Amniotic epithelial cell (primary cell): Measurements from ENCODE around the gene MAG.

Experiments used
- DNase-seq: peaks from one replicate; pipeline ENCODE4 v3.0.0-alpha.2; 2010; ENCODE audit warnings: low read depth

MAG gene

DNA sequence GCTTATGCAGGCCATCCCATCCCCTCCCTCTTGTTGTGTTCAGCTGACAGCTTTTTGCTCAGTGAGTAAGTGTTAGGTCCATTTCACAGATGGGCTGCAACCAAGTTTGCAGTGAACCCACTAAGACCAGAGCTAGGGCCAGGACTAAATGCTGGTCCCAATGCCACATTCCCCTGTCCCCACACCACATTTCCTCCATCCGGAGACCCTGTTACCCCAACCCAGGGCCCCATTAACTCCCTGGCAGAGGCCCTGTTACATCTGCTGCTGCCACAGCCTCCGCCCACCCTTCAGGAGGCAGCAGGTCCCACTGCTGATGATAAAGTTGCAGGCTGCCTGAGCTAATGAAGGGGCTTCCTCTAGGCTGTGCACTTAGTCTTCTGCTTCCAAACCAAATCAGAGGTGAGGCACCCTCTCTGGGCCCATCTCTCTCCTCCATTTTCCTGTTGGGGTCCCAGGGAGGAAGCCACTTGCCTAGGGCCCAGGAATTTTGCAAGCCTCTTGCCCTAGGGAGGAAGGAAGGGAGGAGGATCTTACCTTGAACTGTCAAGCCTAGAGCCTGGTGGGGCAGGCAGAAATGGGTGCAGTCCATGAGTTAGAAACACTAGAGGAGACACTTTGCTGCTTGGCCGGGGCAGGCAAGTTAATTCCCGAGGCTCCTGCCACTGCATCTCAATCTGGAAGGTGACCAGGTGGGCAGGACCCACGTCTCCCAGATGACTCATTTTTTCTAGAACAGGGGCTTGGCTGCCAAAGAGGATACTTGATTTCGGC is 26.6 kb upstream of the MAG start:
- no peak for DNase-seq

DNA sequence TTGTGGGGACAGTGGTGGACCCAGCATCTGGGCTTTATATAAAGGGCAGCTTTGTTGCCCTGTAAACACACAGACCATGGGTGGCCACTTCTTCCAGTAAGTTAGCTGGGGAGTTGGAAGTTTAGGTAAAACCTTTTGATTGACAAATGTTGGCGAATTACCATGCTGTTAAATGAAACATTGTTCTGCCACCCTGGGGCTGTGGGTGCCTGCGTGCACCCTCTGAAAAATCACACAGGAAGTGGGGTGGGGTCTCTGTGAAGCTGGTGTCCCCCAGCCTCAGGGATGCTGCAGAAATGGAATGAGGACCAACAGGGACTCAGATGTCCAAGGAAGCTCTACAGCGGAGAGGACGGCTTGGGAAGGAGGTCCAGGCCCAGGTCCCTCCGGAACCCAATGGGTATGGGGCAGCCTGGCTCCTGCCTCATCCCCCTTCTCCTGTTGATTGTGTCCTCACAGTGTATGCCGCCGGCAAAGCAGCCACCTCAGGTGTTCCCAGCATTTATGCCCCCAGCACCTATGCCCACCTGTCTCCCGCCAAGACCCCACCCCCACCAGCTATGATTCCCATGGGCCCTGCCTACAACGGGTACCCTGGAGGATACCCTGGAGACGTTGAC is 26.0 kb upstream of the MAG start:
- DNase-seq = no peak

DNA sequence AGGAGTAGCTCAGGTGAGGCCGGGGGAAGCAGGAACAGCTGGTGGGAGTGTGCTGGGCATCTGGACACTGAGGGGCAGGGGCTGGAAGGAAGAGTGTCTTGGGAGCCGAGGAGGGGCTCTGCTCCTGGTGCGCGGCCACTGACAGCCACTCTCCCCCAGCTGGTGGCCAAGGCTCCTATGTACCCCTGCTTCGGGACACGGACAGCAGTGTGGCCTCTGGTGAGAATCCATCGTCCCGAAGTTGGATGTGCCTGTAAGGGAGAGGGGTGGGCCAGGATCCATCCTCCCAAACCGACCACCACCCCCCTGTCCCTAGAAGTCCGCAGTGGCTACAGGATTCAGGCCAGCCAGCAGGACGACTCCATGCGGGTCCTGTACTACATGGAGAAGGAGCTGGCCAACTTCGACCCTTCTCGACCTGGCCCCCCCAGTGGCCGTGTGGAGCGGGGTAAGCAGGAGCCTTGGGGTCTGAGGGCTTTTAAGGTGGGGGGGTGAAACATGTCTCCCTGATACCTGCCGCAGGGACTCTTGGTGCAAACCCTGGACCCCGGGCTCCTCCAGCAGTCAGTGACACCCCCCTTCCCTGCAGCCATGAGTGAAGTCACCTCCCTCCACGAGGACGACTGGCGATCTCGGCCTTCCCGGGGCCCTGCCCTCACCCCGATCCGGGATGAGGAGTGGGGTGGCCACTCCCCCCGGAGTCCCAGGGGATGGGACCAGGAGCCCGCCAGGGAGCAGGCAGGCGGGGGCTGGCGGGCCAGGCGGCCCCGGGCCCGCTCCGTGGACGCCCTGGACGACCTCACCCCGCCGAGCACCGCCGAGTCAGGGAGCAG is 25.2 kb upstream of the MAG start:
- no peak for DNase-seq

DNA sequence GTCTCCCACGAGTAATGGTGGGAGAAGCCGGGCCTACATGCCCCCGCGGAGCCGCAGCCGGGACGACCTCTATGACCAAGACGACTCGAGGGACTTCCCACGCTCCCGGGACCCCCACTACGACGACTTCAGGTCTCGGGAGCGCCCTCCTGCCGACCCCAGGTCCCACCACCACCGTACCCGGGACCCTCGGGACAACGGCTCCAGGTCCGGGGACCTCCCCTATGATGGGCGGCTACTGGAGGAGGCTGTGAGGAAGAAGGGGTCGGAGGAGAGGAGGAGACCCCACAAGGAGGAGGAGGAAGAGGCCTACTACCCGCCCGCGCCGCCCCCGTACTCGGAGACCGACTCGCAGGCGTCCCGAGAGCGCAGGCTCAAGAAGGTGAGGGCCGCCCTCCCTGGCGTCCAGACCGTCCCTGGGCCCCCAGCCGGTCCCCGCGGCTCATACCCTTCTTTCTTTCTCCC is 24.6 kb upstream of the MAG start:
- peak; percentile 18 for DNase-seq

DNA sequence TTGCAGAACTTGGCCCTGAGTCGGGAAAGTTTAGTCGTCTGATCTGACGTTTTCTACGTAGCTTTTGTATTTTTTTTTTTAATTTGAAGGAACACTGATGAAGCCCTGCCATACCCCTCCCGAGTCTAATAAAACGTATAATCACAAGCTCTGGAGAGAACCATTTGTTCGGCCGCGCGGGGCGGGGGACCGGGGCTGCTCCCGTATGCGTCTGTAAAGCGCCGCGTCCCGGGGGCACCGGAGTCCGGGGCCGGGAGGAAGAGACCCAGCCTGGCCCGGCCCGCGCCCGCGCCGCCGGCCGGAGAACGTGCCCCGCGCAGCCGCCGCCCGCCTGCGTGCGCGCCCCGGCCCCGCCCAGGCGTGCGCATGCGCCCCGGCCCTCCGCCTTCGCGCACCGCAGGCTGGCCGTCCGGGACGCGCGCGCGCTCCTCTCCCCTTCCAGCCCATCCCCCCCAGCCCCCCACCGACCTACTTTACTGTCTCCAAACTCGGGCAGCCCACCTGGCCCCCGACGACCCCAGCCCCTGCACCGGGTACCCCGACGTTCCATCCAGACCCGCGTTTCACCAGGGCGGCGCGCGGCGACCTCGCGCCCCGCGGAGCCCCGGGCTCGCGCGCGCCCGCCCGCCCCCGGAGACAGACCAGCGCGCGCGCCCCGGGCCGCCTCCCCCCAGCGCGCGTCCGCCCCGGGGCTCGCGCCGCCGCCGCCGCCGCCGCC is 24.0 kb upstream of the MAG start:
- DNase-seq = peak; percentile 47

DNA sequence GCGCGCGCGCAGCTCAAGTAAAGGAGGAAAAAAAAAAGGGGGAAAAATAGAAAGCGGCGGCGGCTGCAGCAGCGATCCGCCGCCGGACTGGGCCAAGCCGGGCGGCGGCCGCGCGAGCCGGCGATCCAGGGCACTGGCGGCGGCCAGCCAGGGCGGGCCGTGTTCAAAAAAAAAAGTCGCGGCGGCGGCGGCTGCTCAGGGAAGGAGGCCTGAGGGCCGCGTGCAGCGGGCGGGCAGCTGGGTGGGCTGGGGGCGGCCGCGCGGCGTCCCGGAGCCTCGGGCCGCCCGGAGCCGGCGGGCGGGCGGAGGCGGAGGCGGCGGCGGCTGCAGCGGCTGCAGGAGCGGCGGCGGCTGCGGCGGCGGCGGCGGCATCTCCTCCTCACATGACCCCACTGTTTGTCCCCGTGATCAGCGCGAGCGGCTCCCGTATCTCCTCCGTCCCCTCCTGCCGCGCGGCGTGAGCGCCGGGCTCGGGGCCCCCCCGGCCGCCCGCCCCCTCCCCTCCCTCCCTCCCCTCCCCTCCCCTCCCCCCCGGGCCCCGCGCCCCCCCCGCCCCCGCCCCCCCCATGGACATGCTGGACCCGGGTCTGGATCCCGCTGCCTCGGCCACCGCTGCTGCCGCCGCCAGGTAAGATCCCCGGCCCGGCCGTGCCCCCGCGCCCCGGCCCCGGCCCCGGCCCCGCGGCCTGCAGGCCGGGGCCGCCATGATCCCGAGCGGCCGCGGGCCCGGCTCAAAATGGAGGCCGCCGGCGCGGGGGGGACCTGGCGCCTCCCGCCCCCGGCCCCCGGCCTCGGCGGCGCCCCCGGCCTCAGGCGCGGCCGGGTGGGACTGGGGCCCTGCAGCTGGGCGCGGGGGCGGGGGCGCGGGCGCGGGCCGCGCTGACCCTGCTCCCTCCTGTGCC is 23.2 kb upstream of the MAG start, which contains the start of gene USF2:
Gene USF2, plus strand, starts transcription at position 427 of the 902 bp plus-strand sequence. Its CDS starts 140 bp downstream, at position 567.
- DNase-seq = peak; percentile 72

DNA sequence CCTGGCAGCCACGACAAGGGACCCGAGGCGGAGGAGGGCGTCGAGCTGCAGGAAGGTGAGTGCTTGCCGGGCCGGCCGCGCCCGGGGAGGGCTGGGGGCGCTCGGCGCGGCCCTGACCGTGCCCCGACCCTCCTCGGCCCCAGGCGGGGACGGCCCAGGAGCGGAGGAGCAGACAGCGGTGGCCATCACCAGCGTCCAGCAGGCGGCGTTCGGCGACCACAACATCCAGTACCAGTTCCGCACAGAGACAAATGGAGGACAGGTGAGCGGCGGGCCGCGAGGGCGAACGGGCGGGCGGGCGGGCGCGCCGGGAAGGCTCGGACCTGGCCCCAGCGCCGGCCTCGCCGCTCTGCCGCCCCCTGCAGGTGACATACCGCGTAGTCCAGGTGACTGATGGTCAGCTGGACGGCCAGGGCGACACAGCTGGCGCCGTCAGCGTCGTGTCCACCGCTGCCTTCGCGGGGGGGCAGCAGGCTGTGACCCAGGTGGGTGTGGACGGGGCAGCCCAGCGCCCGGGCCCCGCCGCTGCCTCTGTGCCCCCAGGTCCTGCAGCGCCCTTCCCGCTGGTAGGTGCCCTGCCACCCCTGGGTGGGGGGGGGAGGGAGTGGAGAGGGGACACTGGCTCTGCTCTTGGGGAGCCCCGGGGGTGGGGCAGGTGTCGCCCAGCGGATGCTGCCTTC is 22.4 kb upstream of the MAG start:
- peak; percentile 75 for DNase-seq

DNA sequence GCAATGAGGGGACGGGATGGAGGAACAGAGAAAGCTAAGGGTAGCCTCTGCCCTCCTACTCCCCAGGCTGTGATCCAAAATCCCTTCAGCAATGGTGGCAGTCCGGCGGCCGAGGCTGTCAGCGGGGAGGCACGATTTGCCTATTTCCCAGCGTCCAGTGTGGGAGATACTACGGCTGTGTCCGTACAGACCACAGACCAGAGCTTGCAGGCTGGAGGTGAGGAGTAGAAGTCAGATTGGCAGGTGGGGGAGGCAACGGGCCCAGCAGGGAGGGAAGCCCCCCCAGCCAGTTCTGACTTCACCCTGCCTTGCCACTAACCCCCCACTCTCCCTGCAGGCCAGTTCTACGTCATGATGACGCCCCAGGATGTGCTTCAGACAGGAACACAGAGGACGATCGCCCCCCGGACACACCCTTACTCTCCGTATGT is 21.6 kb upstream of the MAG start:
- DNase-seq = no peak

DNA sequence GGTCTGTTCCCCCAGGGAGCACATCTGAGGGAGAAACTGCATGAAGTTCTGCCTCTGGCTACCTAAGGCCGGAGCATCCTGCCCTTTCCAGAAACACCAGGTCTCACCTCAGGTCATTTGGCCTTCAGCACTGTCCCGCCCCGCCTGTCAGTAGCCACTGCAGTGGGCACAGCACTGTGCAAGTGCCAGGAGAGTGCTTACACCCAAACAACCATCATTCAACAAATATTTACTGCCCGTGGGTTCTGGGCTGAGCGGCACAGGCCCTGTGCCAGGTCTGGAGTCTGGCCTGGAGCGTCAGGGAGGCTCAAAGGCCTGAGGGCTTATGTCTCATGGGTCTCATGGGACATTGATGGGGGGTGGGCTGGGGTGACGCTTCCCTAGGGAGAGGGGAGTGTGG is 20.4 kb upstream of the MAG start:
- DNase-seq = no peak

DNA sequence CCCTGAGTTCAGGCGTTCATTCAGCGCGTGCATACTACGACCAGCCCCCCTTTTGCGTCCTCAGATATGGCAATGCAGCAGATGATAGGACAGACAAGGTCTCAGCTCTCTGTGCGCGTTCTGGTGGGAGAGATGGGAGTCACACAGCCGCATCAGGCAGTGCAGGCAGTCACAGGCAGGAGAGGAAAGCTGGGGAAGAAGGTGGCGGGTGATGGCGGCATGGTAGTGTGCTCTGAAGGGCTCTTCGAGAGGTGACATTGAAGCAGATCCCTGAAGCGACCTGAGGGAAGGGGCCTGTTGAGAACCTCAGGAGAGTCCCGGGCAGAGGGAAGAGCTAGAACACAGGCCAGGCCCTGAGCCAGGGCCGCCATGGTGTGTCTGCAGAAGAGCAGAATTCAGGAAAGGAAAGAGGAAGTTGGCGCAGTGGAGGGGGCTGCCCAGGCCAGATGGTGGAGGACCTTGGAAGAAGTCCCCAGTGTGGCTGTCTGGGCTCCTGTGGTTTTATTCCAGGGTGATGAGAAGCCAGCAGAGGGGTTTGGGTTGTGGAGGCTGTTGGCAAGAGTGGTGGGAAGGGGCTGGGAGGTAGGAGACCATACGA is 19.7 kb upstream of the MAG start:
- no peak for DNase-seq

DNA sequence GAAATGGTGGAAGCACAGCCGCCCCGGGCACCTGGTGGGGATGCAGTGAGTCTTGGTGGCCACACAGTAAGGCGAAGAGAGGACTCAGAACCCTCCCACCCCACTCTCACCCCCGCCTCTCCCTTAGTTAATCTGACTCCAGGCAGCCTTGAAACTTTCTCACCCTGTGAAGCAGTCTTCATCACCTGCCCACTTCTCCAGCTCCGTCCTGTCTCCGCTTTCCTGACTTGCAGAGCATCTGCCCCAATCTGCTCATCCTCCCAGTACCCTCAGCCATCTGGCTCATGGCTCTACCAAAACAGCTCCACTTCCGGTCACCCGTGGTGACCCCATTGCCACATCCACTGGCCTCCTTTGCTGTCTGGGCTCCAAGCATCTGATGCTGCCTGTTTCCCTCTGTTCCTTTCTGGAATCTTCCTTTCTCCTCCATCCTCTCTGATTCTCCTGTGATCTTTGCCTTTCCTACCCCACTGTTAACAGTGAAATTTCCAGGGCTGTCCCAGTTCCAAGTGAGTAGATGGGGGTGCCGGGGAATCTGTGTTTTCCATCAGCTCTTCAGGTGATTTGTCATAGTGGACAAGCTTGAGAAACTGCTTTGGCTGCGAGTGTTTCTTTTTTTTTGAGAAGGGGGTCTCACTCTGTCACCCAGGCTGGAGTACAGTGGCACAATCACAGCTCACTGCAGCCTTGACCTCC is 18.9 kb upstream of the MAG start:
- DNase-seq = no peak

DNA sequence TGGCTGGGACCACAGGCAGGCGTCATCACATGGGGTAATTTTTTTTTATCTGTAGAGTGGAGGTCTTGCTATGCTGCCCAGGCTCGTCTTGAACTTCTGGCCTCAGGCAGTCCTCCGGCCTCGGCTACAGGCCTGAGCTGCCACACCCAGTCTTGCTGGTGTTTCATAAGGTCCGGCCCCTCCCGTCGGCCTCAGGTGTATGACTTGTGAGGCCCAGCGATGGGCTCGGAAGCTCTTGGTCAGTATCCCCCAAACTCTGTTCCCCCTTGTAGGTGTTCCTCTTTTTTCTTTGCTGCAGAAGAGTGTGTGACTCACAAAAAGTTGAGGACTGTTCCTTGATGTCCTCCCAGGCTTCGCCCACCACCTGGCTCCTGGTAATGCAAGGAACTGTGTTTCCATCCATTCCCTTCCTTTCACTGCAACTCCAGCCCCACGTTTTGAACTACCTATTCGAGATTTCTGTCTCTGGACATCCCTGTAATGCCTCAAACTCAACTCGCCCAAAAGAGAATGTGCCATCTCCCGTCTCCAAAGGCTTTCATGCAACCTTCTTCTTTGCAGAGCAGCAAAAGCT is 18.2 kb upstream of the MAG start:
- no peak for DNase-seq

DNA sequence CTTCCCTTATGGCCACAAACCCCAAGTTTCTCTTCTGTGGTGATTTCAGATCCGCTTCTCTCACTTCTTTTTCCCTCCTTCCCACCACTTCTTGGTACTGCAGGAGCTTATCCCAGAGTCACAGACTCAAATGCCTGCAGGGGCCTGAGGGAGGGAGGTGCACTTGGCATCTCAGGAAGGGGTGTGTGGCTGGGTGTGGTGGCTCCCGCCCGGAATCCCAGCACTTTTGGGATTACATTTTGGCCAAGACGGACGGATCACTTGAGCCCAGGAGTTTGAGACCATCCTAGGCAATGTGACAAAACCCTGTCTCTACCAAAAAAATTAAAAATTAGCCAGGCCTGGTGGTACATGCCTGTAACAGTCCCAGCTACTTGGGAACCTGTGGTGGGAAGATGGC is 17.6 kb upstream of the MAG start:
- DNase-seq = no peak

DNA sequence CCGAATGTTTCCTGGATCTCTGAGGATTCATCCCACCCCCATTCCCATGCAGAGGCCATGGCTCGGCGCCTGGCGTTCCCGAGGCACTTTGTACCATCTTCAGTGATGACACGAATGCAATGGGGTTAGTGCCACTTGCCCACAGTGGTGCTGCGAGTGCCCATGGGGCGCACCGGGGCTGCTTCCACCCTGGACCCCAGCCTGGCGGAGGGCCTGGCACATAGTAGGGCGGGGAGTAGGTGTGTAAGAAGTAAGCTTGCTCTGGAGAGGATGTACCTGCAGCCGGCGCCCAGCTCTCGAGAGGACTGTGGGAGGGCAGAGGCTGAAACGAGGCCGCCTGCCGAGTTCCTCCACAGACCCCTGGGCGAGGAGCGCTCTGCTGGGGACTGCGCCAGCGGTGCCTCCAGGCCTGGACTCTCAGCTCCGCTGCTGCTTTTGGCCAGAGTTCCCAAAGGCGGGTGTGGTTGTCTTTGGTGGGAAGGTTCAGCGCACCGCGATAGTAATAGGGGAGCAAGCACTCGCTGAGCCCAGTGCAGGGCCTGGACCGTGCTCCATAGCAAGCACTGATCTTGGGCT is 15.2 kb upstream of the MAG start:
- no peak for DNase-seq

DNA sequence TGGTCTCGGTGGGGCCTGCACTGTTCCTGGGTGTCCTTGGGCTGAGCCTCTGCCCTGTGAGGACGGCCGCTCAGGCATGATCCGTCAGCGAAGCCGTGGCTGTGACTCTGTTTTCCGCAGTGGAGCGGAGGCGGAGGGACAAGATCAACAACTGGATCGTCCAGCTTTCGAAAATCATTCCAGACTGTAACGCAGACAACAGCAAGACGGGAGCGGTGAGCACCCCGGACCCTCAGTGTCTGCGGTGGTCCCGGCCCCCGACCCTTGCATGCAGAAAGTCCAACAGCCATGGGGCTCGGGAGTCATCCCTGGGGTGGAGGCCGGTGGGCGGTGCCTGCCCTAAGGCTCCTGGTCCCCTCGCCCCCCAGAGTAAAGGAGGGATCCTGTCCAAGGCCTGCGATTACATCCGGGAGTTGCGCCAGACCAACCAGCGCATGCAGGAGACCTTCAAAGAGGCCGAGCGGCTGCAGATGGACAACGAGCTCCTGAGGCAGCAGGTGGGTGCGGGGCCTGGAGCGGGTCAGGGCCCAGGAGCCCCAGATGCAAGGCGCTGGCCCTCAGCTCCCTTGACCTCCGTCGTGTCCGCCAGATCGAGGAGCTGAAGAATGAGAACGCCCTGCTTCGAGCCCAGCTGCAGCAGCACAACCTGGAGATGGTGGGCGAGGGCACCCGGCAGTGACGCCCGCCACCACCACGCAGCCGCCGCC is 13.2 kb upstream of the MAG start:
- DNase-seq = no peak

DNA sequence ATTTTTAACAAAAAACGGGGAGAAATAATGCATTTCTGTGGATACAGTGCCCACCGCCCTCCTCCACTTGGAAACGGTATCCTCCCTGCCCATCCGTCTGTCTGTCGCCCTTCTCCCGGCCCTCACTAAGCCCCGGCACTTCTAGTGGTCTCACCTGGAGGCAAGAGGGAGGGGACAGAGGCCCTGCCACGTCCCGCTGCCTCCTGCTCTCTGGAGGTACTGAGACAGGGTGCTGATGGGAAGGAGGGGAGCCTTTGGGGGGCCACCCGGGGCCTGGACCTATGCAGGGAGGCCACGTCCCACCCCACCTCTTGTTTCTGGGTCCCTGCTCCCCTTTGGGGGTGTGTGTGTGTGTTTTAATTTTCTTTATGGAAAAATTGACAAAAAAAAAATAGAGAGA is 12.6 kb upstream of the MAG start:
- no peak for DNase-seq

DNA sequence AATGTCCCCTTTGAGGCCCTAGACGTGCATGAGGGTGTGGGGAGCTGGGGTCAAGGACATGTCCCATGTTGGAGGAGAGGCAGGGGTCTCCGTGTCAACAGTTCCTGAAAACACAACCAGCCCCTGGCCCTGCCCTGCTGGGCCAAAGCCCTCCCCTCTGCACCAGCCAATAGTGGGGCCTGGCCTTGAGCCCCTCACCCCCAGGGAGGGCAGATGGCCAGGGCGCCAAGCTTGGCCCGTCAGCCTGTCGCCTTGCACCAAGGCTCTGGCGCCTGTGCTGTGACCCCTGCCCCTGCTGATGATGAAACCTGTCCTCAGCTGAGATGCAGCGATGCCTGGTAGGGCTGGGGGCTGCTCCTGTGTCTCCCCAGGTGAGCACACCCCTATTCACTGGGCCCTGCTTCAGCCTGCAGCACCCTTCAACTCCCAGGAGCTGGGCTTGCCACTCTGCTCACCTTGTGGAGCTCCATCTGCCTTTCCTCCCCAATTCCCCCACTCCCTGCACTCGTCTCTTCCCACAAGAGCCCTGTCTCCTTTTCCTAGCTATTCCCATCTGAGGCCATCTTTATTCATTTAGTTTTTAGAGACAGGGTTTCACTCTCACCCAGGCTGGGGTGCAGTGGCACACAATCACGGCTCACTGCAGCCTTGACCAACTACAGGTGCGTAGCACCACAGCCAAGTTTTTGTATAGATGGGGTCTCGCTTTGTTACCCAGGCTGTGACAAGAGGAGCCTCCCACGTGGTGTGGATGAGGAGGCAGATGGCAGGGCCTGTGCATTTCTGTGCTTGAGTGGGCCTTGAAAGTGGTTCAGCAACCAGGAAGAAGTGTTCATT is 11.8 kb upstream of the MAG start:
- DNase-seq = no peak
